HG02678 (cell line): ENCODE results near the gene DNAH8.
A peak's percentile ranks its signal among the peaks of the same experiment; 100 is the strongest.

Experiments
- ATAC-seq: cut with Tn5 transposase; IDR thresholded peaks from one replicate; pipeline ENCODE4 v1.9.1; 2021; ENCODE audit warnings: mild to moderate bottlenecking, moderate library complexity; ENCODE audit not compliant: unreplicated experiment

DNAH8 gene

DNA sequence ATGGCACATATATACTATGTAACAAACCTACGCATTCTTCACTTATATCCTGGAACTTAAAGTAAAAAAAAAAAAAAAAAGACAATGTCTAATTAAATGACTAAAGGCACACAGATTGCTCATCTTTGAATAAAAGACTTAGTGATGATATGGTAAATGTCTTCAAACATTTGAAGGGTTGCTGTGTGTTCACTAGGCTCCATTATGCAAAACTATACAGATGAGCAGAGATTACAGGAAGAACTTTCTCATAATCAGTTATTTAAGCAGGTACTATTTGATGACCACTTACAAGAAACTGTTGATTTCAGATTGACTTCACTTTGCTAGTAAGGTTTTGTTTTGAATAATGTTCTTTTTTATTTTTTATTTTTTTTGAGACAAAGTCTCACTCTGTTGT is 34.4 kb downstream of the DNAH8 start:
- ATAC-seq, result no peak

DNA sequence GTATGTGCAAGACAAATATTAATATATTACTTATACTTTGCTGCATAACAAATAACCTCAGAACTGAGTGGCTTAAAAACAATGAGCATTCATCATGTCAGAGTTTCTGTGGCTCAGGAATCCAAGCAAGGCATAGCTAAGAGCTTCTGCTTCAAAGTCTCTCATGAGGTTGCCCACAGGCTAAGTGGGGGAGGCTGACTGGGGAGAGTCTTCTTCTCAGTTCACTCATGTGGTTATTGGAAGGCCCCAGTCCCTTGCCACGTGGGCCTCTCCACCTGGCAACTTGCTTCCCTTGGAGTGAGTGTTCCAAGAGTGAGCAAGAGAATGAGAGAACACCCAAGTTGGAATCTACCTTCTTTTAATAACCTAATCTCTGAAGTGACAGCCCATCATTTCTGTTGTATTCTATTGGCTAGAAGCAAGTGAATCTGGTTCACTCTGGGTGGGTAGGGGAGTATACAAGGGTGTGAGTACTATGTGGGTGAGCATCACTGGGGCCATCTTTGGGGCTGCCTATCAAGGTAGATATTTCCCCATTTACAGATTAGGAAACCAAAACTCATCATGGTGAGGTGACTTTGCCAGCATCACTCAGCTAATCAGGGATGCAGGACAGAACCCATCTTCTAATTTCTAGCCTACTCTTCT is 36.0 kb downstream of the DNAH8 start:
- no peak for ATAC-seq

DNA sequence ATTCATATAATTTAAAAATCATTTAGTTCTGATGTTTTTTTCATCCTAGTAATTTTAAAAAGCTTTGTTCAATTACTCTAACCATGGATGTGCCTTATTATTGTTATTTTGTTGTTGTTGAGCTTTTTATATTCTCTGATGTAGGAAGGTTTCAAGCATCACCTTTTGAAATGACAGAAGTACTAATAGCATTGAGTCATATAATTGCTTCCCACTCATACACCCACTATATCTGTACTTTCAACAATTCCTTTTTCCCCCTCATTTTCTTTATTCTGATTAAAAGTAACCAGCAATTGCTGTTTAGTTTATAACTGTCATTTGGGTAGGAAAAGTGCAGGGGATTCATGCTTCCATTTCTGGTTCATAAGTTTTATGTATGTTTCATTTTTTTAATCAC is 38.6 kb downstream of the DNAH8 start:
- no peak for ATAC-seq

DNA sequence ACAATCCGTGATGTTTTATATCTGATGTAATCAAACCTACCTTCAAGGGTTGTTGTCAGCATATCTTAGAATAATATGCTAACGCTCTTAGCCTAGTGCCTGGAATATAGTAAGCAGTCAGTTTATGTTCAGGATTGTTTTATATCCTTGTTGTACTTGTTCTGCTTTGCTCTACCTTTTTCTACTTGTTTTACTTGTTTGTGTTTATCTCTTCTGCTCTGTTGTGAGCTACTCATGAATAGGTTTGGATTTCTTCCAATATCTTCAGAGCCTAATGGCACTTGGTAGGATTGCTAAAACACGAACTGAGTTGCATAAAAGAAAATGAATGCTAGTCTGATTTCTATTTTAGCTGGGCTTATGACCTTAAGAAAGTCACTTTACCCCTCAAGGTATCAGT is 40.1 kb downstream of the DNAH8 start:
- no peak for ATAC-seq

DNA sequence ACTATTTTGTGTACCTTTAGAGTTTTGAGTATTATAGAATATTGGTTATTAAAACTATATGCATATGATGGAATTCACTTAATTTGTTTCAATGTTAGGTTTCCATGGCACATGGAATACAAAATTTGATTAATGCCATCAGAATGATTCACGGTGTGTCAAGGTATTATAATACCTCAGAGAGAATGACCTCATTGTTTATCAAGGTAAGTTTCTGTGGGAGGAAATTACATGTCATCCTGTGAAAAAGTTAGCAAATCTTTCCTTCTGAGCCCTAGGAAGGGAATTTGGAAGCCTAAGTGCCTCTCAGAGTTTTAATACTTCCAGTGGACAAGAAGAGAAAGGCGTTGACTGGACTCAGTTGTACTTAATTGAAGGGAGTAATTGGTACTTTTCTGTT is 40.8 kb downstream of the DNAH8 start:
- no peak for ATAC-seq

DNA sequence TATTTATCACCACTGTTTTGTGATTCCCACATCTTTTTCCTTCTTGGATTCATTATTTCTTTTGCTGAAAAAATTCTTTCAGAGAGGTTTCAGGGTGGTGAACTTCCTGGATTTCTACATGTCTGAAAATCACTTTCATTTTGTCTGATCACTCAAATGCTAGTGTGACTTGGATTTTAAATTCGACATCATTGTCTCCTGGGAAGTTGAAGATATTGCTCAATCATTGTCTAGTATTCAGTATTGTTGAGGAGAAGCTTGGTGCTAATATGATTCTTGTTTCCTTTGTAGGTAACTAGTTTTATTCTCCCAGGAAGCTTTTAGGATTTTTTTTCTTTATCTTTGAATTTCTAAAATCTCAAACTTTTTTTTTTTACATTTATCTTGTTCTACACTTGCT is 45.0 kb downstream of the DNAH8 start:
- no peak for ATAC-seq

DNA sequence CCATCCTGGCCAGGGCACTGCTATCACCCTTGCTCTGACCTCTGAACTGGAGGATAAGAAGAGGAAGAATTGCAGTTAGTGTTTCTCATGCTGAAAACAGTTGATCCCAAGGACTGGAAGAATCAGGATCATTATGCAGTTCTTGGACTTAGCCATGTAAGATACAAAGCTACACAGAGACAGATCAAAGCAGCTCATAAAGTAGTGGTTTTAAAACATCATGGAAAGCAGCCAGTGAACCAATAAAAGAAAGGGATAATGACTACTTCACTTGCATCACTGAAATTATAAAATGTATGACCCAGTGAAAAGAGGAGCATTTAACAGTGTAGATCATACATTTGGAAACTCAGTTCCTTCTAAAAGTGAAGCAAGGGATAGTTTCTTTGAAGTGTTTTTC is 47.7 kb downstream of the DNAH8 start:
- ATAC-seq, result no peak

DNA sequence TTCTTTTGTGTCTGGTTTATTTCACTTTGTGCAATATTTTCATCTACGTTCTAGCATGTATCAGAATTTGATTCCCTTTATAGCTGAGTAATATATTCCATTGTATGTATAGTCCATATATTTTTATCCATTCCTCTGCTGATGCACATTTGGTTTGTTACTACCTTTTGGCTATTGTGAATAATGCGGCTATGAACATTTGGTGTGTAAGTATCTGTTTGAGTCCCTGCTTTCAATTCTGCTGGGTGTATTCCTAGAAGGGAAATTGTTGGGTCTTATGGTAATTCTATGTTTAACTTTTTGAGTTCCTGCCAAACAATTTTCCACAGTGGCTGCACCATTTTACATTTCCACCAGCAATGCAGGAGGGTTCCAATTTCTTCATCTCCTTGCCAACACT is 52.4 kb downstream of the DNAH8 start:
- ATAC-seq, result no peak

DNA sequence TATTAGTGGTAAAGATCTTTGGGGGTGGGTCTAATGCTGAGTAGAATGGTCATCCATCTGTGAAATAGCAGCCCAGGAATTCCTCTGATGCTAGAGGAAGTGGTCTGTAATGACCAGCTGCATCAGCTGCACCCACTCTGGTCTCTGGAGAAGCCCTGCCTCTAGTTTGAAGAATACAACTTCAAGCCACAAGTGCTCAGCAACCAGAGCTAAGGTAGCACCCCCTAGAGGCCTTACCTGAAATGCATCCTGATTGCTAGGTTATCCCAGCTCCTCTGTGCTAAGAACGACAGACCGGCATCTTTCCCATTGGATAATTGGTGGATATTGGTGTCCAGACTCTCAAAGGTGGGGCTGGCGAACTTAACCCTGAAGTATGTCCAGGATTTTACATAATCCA is 58.2 kb downstream of the DNAH8 start:
- ATAC-seq, result no peak

DNA sequence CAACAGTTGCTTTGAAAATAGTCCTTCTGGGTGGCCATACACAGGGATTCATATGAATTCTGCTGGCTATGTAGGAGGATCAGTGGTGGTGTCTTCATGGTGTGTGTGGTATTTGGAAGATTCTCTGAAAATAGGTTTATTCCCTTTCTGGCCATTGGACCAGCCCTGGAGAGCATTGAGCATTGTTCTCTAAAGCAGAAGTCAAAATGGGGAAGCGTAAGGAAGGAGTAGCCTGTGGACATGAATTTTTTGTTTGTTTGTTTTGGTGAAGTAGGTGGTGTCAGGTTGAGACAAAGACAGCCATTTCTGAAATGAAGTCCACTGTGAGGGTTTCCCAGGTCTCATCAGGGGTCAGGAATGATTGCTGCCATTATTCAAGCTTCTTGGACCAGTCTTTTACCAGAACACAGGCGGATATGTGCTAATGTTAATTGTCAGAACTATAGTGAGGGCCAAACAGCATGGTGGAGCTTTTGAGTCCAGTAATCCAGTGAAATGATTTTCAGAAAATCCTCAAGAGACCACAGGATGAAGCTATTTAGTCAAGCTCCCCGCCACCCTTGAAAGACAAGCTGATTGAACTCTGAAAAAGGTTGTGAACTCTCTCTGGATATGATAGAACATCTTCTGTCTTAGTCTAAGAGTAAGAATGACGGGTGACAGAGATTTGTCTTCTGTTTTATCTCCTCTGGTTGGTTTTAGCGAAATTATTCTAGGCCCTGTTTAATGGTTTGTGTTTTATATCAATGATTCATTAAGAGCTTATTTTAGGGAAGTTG is 60.0 kb downstream of the DNAH8 start:
- no peak for ATAC-seq

DNA sequence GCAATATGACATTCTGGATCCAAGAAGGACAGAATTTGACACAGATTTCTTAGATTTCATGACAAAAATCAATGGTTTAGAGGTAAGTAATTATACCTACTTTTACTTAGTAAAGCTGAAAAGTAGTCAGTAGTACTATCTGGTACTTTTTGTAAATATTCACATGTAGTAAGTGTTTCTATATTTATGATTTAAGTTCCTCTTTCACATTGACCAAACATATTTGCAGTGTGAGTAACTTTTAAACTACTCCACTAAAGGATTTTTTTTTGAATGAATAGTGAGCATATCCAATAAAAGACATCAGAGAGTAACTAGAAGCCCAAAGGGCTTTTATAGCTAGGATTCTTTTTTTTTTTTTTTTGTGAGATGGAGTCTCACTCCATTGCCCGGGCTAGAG is 60.8 kb downstream of the DNAH8 start:
- peak; percentile 75 for ATAC-seq

DNA sequence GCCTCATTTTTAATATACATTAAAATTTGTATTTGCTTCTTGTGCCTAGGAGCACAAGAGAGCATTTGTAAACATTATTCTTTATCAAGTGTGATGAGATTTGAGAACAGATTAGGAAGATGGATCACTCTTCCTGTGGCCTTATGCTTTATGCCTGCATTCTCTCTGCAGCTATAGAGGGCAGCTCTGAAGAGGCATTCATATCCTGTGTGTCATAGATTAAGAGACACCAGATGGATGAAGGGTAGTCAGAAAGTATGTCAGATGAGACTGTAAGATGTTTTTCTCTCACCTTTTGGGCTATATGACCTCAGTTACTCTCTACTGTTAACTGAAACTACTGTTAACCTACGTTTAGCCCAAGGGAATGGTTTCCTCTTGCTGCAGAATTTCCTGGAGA is 61.4 kb downstream of the DNAH8 start:
- no peak for ATAC-seq

DNA sequence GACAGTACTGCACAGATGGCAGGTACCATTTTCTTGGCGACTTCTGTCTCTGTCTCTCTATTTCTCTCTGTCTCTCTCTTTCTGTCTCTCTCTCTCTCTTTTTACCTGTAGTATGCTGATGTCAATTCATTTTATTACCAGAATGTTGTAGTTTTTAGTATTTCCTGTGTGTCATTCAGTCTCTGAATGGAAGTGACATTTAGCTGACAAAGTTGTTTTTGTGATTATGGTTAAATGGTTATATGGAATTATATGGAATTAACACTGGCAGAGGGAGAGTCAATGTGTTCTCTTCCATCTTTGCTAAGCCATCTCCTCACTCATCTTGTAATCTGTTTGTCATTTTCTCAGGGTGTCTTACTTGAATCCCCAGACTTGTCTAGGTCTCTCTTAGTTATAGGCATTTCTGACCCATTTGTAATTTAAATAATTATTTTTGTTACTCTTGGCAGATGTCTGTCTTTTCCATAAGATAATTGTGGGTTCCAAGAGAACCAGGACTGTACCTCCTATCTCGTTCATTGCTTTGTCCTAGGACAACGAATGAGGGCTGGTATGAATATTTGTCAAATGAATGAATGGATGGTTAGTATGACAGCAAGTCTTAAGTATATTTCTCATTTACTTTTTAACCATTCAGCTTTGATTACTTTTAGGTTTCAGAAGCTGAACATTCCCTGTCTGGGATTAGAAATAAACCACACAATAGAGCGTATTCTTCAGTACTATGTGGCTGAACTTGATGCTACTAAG is 64.4 kb downstream of the DNAH8 start:
- ATAC-seq, result no peak

DNA sequence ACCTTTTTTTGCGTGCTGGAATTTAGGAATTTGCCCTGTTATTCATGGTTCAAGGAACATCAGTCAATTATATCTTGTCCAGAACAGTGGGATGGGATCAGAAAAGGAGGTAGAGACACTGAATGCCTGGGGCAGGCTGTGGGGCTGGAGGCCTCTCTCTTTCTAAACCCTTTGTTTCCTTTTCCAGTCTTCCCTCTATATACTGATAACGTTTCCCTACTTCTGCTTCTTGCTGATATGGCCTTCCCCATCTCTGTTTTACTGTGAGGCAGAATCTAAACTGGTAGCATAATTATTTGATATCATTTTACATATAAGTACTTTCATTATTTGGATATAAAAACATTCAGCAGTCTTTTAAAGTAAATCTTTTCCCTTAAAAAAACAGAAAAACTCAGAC is 67.5 kb downstream of the DNAH8 start:
- no peak for ATAC-seq

DNA sequence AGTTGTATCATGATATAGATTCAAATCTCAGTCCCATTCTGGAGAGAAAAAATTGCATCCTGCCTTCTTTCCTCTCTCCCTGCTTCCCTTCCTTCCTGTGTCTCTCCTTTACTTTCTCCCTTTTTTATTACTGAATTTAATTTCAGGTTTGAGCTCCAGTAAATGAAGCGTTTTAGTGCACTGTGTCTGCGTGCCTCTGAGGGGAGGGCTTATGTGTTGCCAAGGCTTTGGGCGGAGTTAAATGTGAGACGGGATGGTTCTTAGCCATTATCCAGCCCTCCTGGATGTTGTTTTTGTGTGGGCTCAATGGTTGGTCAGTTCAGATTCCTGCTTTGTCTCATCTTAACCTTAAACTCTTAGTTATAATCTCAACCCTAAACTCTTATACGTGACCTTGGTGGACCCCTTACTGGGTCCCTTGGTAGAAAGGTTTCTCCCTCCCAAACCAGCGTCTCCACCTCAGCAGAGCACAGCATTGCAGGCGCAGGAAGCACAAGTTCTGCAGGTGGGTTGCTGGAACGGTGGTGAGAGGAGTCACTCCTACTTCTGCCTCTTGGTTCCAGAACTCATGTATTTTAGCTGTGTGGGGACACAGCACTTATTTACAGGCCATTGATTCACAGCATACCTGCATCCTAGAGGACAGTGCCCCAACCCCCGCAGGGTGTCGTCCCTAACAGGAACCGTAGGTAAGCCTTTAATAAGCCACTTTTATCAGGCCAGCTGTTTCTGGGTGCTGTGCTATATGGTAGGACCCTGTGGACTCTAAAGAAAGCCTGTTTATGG is 68.5 kb downstream of the DNAH8 start:
- no peak for ATAC-seq

DNA sequence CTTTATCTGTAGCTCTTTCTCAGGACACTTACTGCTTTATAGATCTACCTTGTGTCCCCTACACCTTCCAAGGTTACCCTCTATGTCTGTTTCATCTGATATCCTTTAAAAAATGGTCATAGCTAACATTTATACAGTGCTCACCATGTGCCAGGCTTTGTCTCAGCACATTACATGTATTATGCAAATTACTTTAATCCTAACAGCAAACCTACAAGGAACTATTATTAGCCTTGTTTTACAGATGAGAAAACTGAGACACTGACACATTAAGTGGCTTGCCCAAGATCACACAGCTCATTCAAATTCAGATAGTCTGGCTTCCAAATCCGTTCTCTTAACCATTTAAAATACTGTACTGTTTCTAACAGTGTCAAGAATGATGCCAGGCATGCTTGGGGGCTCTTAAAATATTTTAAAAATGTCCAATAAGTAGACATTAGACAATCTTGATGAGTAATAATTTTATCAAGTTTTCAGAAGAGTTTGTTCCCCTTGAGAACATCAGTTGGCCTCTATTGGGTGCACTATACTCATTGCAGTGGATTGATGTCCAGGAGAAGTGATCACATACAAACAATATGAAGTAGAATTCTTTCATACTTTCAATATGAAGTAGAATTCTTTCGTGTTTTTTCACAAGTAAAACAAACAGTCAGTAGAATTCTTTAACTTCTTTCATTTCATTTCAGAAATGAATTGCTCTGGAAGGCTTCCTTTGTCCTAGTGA is 69.6 kb downstream of the DNAH8 start:
- no peak for ATAC-seq

DNA sequence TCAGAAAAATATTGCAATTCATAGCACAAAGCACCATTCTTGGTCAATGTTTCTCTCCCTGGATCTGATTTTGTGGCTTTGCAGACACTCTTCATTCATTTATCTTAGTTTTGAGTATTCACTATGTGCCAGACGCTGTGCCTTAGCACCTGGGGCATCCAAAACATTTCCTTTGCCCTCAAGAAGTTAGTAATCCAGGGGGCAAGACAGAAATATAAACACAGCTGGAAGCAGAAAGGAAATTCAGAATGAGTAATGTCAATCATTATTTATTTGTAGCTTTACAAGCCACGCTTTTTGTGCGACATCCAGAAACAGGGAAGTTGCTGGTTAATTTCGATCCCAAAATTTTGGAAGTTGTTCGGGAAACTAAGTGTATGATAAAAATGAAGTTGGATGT is 71.4 kb downstream of the DNAH8 start:
- ATAC-seq, result no peak

DNA sequence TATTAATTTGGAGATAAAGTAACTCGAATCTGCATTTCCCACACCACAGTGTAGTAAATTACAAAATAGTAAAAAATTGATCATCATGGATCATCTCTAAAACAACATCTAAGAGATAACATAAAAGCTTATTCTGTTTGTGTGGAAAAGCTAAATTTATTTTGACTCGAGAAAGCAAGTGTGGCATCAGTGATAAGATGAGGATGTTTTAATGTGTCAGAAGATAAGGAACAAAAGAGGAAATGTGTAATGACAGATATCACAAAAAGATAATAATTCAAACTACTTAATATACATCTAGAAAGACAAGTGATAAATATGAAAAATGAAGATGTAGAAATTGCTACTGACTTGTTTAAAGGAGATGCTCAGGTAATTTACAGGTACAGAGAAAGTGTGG is 74.1 kb downstream of the DNAH8 start:
- ATAC-seq, result no peak

DNA sequence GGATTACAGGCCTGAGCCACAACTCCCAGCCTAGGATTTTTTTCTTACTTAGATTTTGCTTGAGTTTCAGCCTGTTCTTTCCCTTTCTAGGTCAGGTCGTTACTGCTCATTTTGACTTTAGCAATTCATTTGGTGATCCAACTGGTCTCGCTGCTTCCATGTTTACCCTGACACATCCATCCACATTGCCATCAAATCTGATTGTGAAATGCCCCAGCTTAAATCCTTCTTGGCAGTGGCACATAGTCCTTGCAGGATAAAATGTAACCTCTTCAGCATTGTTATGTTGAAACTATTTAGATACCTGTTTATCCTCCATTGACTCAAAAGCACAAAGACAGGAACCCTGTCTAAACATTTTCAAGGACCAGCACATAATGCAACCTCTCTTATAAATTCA is 77.2 kb downstream of the DNAH8 start:
- no peak for ATAC-seq

DNA sequence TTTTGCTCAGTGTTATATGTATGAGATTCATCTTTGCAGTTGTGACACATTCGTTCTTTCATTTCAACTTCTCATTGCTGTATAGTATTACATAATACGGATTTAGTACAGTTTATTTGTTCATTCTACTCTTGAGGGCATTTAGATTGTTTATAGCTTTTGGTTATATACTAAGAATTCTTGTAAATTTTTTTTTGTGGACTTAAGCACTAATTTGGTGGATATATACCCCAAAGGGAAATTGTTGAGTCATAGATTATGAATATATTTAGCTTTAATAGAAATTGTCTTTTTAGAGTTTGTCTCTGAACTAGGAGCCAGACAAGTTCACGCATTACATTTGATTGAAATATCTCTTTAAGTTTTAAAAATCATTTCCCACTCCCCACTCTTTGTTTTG is 79.6 kb downstream of the DNAH8 start:
- ATAC-seq, result no peak

DNA sequence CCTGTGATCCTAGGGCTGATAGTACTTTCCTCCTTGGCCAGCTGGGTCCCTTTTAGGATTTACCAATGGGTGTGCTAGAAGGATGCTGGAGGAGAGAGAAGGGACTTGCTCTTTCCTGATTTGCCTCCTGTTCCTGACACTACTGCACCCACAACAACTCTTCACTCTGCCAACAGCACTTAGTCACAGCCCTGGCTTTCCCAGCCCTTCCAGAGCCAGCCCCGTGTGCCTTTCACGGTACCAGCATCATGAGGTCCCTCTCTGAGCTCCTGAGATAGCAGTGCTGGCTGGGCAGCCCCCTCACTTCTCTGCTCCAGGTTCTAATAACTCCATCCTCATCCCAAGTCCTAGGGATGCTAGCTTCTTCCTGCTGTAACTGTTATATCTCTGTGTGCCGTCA is 80.9 kb downstream of the DNAH8 start:
- ATAC-seq, result no peak
